Fibroblast of pulmonary artery (primary cell): ENCODE data around the gene COL19A1.

Experiments
- DNase-seq: peaks from one replicate; pipeline ENCODE4 v3.0.0-alpha.2; 2010; ENCODE audit warnings: low read depth
- H3K4me3 ChIP-seq: replicated peaks from 2 replicates; pipeline ENCODE4 v1.5.1; 2011; ENCODE audit warnings: low read depth, mild to moderate bottlenecking, control low read depth, low read length, moderate library complexity
- CTCF ChIP-seq: IDR thresholded peaks from 2 replicates; pipeline ENCODE4 v1.5.1; 2011; ENCODE audit warnings: mild to moderate bottlenecking, control low read depth, low read length, inconsistent platforms; ENCODE audit errors: missing control alignments

The COL19A1 gene

DNA sequence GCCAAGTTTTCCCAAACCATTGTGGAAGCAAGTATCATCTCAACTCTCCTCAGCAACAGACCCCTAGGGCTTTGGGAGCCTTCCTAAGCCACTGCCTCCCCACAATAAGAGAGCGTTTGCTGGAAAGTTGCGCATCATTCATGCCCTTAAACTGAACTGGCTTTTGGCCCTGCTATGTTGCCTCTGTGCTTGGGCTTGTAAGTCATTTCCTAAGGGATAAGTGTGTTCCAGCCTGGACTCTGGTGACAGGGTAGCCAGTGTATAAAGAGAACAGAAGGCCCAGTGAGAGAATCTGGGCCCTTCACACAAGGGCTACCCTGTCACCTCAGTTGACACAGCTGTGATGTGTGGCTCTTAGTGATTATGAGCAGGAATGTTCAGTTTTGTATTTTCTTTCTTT lies 358.7 kb downstream of the COL19A1 start:
- H3K4me3 ChIP-seq, result no peak overlapping the region
- TF ChIP-seq CTCF, result no peak
- no peak for DNase-seq

DNA sequence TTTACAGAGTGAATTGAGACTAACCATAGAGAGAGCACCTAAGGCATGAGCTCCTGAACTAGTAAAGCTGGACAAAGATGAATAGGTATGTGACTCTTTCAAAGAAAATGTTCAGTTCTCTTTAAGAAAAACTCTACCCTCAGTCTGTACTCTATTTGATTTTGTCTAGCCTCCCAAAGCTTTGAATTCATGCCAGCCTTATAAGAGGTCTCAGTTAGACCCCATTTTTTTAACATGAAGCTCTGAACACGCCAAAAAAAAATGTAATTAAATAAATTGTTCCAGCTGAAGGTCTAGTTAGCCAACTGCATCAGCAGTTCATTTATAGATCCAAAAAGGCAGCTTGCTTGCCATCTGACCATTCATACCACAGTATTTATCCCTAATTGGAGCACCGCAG lies 365.0 kb downstream of the COL19A1 start:
- H3K4me3 ChIP-seq, result no peak overlapping the region
- TF ChIP-seq CTCF, result no peak
- no peak for DNase-seq

DNA sequence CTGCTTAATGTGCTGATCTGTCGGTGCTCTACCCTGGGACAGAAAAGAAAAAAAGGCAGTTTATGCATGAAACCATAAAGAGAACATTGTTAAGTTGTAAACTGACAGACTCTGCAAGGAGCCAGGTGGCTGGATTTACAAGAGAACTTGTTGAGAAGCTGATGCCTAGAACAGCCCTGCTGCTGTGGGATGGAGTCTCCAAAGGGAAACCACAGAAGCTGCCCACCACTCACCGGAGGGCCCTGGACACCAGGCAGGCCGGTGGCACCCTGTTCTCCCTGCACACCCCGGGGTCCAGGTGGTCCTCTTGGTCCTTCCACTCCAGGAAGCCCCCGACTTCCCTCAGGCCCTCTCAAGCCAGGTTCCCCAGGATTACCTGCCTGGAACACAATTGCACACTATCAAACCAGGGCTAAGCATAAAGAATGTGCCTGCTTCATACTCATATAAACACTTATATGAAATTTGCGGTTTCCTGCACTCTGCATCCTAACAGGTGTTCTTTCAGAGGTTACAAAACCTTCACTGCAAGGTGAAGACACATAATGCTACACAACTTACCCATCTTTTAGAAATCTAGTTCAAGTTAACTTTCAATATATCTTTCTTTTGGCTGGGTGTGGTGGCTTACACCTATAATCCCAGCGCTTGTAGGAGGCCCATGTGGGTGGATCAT lies 368.3 kb downstream of the COL19A1 start:
- H3K4me3 ChIP-seq, result no peak overlapping the region
- DNase-seq, result no peak
- no peak for TF ChIP-seq CTCF

GRCh38 chr6:70236343-70236742 lies 370.0 kb downstream of the COL19A1 start:
- H3K4me3 ChIP-seq, result no peak overlapping the region
- no peak for TF ChIP-seq CTCF
- no peak for DNase-seq

DNA sequence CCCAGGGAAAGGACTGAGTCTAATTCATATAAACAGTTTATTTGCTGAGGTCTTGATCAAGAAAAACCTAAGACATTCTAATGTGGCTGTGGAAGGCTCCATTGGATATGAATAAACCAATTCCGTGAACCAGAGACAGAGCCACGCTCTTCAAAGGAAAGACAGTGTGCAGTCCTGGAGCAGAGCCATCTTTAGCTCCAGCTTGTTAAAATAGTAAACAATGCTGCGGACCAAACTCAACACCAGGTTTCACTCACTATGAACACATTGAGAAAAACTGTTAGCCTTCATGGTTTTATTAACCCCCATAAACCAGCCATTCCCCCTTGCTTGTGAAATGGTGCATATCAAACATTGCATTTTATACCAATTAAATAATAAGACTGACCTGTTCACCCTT lies 374.7 kb downstream of the COL19A1 start:
- H3K4me3 ChIP-seq, result no peak overlapping the region
- TF ChIP-seq CTCF, result no peak
- no peak for DNase-seq

GRCh38 chr6:70241991-70242420 lies 375.6 kb downstream of the COL19A1 start:
- H3K4me3 ChIP-seq, result no peak overlapping the region
- TF ChIP-seq CTCF, result no peak
- no peak for DNase-seq

DNA sequence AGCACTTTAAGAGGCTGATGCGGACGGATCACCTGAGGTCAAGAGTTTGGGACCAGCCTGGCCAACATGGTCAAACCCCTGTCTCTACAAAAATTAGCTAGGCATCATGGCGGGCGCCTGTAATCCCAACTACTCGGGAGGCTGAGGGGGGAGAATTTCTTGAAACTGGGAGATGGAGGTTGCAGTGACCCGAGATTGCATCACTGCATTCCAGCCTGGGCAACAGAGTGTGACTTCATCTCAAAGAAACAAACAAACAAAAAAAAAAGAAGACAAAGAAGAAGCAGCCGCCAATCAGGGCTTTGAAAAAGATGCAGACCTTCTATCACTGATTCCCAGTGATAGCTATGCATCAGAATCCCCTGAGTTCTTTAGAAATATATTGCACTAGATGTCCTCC lies 379.8 kb downstream of the COL19A1 start:
- no peak for TF ChIP-seq CTCF
- DNase-seq, result no peak

More for the DNA sequence above, 379.8 kb downstream of the COL19A1 start:
- no peak overlapping the region for H3K4me3 ChIP-seq
